Stimulated activated CD8-positive, alpha-beta memory T cell treated with anti-CD3 and anti-CD28 coated beads, Interleukin-12 subunit alpha, Interleukin-12 subunit beta, amount 100 ng/mL, for 1 hour (primary cell): ENCODE results near the gene MLF2.

Experiments used
- DNase-seq: peaks from one replicate; pipeline ENCODE4 v3.0.0-alpha.2; 2020; ENCODE audit warnings: low read depth

The MLF2 gene, protein sequence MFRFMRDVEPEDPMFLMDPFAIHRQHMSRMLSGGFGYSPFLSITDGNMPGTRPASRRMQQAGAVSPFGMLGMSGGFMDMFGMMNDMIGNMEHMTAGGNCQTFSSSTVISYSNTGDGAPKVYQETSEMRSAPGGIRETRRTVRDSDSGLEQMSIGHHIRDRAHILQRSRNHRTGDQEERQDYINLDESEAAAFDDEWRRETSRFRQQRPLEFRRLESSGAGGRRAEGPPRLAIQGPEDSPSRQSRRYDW

DNA sequence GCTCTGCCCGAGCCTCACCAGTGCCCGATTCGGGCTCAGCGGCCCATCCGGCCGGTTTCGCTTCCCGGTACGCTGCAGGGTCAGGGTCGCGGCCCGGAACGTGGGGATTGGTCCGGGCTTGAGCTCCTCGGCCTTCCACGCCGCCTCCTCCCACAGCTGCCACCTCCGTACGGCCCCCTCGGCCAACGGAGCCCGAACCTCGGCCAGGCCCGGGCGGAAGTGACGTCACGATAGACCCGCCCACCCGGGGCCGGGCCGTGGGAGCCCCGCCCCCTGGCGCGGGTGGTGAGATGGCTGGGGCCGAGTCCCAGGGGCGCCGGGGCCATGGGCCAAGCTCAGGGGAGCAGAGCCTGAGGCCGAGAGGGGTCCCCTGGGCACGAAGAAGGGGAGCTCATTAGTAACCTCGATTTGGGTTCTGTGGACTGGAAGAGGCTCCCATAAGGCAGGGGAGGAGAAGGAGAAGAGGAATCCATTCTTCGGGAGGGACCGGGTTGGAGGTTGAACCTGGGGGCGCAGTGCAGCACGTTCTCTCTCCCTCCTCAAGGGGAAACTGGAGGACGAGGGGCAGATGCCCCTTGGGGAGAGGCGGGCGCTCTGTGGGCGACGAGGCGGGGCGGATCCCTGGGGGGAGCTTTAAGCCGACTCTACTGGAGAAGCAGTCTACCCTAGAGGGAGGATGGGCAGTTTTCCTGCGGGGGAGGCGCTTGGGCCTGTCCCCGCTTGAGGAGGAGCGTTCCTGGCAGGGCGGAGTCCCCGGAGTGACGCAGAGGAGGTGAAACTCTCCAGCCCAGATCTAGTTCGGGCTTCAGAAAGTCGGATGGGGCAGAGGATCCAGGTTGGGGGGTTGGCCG, at the start of gene MLF2:
Gene MLF2, minus strand, starts transcription at position 221 of the 851 bp plus-strand sequence. CDS start 807 bp downstream, outside the sequence.
- DNase-seq = peak; percentile 94

DNA sequence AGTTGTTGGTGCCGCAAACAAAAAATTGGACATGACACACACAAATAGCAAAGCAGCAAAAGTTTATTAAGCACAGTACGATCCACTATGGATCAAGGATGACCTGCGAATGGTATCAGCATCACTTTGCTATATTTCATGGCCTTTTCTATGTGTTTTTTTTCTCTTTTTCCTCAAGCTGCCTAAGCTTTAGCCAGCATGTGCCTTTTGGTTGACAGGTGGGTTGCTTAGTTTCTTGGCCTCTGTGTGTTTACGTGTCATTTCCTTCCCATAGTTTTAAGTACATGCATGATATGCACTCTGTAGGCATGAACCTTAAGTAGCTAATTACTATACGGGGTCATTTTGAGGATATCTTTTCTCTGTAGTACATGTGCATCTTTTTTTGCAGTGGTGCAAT, 46.2 kb upstream of the MLF2 start:
- no peak for DNase-seq

DNA sequence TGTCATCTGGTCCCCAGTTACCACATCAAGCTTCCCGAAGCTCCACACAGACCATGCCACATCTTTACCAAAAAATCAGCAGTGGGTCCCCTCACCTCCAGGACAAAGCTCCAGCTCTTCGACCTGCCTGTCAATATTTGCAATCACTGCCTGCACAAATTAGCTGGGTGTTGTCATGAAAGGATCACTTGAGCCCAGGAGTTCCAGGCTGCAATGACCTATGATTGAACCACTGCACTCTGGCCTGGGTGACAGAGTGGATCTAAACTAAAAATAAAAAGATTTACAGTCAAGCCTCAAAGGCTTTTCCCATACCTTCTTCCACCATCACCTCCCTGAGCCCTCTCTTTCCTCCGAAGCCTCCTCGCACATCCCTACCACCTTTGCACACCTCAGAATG, 43.6 kb upstream of the MLF2 start:
- DNase-seq = no peak

DNA sequence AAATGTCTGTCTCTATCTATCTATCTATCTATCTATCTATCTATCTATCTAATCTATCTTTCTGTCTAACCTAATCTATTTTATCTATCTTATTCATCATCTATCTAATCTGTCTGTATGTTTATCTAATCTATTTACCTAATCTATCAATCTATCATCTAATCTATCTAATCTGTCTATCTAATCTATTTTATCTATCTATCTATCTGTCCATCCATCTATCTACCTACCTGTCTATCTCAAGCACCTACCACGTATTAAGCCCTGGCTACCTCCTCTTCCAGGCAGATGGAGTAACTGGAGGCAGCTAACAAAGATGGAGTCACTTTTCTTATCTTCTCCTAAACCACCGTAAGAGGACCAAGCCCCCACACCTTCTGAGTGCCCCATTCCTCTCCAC, 42.1 kb upstream of the MLF2 start:
- no peak for DNase-seq

DNA sequence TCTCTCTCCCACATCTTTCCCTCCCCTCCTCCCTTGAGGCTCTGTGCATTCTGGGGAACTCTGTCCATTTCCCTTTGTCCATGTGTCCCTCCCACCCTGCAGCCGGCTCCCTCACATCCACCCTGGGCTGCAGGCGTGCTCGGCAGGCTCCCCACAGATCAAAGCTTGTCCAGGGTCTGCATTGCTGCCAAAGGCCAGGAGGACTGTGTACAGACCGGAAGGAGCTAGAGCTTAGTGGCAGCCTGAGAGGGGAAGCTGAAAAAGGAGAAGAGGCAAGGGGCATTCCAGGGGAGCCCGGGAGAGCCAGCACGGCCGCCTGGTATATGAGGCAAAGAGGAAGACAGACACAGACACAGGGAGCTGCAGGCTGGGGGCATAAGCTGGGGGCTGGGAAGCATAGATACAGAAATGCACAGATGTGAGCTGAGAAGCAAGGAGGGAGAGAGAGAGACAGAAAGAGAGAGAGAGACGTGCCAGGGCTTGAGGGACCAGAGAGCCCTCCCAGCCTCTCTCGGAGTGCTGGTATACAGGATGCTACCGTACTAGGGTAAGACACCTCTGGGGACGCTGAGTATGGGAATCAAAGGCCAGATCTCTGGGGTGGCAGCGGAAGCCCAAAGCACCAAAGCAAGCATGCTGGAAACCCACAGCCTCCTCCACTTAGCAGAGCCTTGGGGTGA, 39.7 kb upstream of the MLF2 start:
- no peak for DNase-seq

DNA sequence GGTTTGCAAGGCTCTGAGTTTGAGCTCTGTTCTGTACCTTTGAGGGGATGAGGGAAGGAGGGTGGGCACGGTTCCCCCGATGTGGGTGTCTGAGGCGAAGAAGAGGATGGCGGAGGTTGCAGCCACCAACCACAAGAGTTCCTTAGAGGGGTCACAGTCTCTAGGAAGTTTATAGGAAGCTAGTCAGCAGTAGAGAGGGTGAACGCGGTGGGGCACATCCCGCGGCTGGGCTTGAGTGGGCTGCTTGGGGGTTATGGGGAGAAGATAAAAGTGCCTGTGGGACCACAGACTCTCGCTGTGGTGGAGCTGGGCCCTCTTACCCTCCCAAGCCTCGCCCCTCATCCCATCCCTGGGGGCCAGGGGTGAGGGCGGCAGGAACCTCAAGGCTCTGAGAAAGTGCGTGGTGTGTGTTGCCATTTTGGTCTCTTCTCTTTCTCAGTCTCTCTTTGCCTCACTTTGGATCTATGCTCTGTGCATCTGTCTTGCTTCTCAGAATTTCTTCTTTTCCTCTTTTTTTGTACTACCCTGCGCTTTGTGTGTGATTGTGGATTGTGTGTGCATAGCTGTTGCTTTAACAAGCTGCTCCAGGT, 39.1 kb upstream of the MLF2 start:
- DNase-seq = no peak

DNA sequence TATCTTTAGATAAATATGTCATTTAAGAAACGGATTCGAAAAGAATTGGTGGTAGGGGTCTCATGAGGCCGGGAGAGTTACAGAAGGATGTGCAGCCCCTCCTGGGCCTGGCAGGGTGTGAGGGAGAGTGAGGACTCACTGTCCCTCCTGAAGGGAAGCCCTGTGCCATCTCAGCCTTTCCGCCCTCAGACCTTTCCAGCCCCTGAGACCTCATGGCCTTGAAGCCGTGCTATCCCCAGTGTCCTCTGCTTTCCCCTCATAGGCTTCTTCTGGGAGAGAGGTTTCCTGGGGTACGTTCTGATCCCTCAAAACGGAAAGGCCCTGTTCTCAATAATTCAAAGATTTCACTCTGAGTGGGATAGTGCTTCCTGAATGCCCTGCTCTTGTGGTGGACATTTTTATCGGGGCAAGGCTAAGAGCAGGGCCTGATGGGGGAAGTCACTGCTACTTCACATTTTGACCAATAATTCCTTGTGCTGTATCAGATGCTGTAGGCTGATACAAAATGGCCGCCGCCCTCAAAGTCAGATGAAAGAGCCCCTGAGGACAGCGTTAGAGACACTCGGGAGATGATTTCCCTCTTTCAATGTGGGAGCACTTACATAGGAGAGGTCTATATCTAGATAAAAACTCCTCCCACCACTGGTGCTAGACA, 37.7 kb upstream of the MLF2 start:
- no peak for DNase-seq

DNA sequence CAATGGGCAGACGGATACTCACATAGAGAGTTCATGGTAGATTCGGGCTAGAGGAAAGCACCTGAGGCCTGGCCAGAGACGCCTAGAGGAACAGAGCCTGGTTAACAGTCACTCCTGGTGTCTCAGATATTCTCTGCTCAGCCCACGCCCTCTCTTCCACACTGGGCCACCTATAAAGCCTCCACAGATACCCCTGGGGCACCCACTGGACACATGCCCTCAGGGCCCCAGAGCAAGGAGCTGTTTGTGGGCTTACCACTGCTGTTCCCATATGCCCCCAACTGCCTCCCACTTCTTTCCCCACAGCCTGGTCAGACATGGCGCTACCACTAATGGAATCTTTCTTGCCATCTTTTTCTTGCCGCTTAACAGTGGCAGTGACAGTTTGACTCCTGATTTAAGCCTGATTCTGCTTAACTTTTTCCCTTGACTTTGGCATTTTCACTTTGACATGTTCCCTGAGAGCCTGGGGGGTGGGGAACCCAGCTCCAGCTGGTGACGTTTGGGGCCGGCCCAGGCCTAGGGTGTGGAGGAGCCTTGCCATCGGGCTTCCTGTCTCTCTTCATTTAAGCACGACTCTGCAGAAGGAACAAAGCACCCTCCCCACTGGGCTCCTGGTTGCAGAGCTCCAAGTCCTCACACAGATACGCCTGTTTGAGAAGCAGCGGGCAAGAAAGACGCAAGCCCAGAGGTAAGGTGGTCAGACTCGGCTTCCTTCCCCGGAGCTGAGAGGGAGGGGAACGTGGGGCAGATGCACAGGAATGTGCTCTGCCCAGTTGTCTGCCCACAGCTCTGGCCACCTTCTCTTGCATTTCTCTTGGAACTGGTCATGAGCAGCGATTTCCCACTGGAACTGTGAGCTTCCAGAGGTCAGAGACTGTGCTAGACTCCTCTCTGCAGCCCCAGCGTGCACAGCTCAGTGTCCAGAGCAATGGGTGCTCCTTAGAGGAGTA, 36.3 kb upstream of the MLF2 start, which contains the start of gene CD4:
Gene CD4, plus strand, starts transcription at position 557 of the 953 bp plus-strand sequence. CDS start 10,611 bp downstream, outside the sequence.
- DNase-seq = no peak

DNA sequence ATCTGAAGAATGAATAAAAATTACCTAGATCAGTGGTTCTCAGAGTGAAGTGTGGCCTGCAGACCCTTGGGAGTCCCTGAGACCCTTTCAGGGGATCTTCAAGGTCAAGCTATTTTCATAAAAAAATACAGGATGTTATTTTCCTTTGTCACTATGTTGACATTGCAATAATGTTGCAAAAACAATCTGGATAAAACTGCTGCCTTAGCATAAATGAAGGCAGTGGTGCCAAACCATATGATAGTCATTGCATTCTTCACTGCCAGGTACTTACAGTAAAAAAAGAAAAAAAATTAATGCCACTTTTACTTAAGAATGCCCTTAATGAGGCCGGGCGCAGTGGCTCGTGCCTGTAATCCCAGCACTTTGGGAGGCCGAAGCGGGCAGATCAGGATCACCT, 34.4 kb upstream of the MLF2 start:
- no peak for DNase-seq

DNA sequence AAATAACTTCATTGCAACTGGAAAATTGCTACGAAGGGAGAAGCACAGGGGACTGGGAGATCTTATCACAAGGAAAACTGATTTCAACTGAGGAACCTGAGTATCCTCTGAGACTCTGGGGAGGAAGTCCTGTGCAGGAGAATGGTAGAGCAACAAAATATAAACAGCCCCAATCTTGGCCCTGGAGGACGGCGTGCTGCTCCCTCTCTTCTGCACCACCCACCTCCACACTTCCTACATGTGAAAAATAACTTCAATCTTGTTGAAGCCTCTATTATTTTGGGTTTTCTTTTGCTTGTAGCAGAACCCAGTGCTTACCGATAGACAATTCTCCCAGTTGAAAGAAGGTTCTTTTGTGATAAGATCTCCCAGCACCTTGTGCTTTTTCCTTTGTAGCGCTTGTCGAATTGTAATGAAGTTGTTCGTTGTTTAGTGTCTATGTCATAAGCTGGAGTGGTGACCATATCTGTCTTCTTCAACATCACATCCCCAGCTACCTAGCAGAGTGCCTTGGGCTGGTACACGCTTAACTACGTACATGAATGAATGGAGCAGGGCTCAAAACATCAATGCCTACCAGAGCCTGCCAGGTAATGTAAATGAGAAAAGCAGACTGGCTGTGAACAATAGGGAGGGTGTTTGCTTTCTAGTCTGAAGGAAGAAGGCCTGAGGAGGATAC, 33.6 kb upstream of the MLF2 start:
- no peak for DNase-seq

DNA sequence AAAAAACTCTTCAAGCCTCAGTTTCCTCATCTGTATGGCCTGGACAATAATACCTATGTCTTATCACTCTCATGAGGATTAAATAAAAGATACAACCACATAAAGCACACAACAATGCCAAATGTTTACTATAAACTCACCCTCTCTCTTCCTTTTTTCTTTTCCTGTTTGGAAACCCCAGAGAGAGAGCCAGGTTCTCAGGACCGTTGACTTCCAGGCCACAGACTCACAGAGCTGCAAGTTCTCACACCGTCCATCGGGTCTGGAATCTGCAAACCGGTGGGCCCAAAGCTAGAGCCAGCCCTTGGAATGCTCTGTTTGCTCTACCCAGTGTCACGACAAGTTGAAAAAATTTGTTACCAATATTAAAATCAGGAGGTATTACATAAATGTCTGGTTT, 31.8 kb upstream of the MLF2 start:
- no peak for DNase-seq

DNA sequence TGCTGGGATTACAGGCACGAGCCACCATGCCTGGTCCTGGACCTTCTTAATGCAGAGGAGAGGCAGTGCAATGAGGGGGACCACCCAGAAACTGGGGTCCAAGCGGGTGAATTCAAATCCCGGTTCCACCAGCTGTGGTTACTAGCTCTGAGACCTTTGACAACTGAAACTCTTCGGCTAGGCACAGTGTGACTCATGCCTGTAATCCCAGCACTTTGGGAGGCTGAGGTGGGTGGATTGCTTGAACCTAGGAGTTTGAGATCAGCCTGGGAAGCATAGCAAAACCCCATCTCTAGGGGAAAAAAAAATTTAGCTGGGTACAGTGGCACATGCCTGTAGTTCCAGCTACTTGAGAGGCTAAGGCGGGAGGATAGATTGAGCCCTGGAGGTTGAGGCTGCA, 31.4 kb upstream of the MLF2 start:
- DNase-seq = no peak

DNA sequence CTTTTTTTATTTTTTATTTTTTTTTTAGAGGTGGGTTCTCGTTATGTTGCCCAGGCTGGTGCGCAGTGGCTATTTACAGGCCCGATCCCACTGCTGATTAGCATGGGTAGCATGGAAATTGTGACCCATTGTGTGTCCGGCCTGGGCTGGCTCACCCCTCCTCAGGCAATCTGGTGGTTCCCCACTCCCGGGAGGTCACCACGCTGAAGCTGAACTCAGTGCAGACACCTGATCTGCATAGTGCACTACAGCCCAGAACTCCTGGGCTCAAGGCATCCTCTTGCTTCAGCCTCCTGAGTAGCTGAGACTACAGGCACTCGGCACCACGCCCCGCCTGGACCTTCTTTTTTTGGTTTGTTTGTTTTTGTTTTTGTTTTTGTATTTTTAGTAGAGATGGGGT, 30.9 kb upstream of the MLF2 start:
- DNase-seq = no peak

DNA sequence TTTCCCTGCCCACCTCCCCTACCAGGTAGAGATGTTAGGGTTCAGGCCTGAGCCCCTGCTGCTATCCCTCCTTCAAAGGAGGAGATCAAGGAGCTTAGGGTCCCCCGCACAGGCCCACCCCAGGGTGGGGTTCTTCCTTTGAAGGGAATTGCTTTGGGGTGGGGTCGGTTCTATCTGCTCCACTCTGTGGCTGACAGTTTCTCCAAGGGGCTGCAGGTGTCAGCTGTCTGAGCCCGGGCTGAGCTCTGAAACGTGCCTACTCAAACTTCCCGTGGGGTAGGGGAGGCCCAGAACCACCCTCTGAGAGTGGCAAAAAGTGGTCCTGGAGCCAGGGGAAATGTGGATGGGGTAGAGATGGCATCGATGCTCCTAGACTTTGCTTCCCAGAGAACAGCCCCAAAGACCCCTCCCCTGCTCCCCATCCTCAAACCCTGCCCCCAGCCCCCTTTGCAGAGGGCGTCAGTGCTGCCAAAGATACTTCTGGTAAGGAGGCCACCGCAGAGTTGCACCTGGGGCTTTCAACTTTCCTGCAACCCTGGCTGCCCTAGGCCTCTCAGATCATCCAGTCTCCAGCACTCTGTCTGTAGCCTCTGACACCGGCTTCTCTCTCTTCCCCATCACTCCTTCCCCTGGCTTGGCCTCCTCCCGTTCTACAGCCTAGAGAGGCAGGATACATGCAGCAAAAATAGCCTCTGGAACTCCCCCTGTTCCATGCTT, 30.1 kb upstream of the MLF2 start:
- no peak for DNase-seq

DNA sequence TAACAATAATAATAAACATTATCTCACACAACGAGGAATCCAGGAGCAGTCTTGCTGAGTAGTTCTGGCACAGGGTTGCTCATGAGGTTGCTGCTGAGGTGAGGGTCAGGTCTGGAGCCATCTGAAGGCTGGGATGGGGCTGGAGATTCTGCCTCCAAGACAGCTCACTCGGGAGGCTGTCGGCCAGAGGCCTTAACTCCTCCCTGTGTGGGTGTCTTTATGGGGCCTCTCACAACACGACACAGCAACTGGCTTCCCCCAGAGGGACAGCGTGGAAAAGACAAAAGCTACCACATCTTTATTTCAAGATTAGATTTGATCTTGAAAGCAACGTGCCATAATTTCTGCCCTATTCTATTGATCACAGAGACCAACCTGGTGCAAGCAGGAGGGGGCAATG, 29.2 kb upstream of the MLF2 start:
- DNase-seq = no peak

DNA sequence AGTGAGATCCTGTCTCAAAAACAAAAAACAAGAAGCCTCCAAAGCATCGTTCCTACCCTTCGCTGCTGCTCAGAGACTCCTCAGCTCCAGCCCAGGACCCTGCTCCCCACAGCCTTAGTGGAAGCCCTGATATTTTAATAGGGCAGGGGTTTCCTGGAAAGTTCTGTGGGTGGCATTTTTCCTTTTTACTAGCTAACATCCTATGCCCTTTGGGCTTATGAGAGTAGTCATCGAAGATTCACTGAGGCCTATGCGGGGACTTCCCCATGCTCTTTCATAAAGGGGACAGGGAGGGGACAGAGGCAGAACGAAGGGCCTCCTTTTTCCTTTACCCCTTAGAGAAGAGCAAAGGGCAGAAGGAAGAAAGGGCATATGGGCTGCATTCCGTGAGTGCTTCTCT, 27.6 kb upstream of the MLF2 start:
- DNase-seq = no peak

DNA sequence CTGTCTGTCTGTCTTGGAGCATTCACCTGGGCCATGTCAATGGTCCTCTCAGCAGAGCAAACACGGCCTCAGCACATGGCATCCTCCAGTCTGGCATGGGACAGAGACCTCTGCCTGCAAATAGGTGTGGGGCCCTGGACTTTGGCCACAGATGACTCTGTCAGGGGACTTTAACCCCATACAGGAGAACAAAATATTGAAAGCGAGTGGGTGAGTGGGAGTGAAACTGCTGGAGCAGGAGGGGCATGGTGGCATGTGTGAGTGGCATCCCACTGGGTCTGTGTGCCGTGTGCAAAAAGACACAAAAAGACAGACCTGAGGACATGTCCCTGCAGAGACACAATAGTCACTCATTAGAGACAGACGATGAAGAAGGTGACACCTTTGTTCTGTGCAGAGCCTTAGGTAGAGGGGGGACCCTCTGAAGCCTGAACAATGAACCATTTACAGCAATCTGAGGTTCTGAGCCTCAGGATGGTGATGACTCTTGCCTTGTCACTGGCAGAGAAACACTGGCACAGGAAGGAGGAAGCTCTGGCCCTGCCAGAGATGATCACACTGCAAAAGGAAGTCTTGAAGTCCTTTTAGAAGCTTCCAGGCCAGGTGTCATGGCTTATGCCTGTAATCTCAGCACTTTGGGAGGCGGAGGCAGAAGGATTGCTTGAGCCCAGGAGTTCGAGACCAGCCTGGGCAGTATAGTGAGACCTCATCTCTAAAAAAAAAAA, 26.9 kb upstream of the MLF2 start:
- no peak for DNase-seq

DNA sequence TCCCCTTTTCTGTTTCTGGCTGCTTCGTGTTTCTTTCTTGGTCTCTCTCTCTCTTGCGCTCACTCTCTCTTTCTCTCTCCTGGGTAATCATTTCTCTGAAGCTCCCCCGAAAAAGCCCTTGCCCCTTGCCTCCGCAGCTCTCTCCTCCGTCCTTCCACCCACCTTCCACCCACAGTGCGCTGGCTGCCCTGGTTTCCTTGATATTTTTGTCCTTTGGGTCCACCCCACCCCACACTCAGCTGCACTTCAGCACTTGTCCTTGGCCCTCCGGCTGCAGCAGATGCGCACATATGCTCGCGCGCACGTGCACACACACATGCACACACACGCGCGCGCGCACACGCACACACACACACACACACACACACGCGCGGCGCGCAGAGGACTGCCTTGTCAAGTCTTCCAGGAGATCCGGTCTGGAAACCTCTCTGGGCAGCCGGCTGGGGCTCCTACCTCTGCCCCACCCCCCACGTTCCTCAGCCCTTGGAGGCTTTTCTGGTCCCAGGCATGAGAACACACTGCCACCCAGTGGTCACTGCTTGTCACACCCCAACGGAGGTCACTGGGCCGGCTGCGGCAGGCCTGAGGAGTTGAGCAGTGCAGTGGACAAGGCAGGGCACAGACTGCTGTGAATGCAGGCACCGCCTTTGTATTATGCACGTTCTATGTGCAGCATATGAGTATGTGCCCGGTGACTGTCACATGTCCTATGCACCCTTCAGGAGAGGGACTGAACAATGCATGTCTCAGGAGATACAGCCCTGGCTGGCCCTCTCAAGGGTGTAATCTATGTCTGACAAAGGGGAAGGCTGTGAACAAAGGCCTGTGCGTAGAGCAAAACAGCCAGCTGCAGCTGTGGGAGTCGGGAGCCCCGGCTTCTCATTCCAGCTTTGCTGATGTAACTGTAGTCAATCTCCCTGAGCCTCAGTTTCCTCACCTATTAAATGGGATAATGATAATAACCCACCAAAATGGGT, 25.9 kb upstream of the MLF2 start:
- DNase-seq = peak; percentile 83
